Left forelimb (tissue), 1 donor: Measurements from ENCODE around the gene ADAMTS9.

Experiments used
- DNase-seq: peaks from one replicate; pipeline ENCODE4 v3.0.0-alpha.2; 2018; ENCODE audit warnings: low spot score

ADAMTS9 gene

GRCh38 chr3:64654013-64654412, 33.8 kb downstream of the ADAMTS9 start:
- no peak for DNase-seq

- DNase-seq, result no peak
Measured at GRCh38 chr3:64653101-64653500, 34.7 kb downstream of the ADAMTS9 start.

GRCh38 chr3:64651741-64652241, 36.0 kb downstream of the ADAMTS9 start:
- DNase-seq, result no peak

DNA sequence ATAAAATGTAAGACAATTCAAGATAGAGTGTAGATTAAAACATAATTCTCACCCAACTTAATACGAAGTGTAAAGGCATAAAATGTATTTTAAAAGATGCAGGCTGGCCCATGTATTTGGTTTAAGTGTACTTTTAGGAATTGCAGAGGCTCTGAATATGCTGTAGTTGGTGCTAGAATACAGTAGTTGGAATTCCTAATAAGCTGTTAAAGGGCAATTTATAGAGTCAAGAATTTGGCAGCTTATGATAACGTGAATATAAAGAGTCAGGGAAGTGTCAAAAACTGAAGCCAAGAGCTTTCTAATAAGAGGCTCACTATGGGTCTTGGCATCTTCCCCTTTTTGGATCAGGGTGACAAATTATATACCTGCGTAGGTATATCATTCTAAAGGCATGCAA, 36.5 kb downstream of the ADAMTS9 start:
- DNase-seq, result no peak

GRCh38 chr3:64650715-64651114, 37.1 kb downstream of the ADAMTS9 start:
- DNase-seq, result no peak

DNA sequence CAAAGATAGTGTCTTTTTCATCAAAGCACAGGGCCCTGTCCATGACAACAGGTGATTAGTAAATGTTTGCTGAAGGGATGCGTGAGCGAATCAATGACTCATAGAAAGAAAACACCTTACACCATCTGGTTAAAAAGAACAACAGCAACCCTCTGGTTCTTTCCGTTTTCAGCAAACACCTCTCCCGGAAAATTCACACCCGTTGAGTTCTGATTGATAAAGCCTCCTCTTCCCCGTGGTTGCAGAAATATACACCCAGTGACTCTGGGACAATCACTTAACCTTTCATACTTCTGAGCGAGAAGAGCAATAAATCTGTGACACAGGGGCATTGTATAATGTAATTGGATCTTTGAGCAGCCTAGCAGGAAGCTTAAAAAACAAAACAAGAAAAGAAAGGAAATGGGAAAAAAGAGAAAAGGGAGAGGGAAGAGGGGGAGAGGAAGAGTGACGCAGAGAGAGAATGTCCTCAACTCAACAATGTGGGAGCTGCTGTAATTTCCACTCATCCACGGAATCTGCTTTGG, 37.6 kb downstream of the ADAMTS9 start:
- DNase-seq, result no peak

GRCh38 chr3:64648927-64649906, 38.6 kb downstream of the ADAMTS9 start:
- DNase-seq, result no peak

DNA sequence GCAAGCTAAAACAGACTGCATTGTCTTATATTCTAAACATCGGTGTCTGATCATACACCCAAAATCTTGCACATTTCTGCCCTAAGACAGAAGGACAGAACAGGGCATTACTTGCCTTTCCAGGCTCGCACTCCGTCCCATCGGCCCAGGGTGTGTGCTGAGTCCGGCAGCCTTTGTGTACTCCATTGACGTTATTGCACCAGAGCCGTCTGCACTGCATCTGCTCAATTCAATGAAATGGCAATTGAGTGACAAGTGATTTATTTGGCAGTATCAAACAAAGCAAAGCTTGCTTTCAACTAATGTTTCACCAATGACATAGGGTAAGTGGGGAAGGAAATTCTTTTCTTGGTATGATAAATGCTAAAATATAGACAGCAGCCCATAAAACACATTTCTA, 40.0 kb downstream of the ADAMTS9 start:
- DNase-seq, result no peak

DNA sequence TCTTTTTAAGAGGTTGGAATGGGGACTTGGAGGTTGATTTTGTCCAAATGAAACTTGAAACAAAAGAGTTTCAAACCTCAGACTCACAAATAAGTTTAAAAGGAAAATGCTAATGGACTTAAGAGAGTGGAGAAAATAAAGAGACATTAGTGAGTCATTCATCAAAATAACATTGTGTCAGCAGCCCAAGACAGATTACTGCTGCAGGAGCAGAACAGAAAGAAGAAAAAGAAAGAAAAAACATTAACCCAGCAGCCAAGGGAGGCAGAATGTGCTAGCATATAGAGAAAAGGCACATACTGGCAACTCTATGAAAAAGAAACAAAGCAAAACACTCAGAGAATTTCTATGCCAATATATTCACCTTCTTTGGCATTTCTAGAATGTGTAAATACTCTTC, 42.6 kb downstream of the ADAMTS9 start:
- DNase-seq, result no peak

DNA sequence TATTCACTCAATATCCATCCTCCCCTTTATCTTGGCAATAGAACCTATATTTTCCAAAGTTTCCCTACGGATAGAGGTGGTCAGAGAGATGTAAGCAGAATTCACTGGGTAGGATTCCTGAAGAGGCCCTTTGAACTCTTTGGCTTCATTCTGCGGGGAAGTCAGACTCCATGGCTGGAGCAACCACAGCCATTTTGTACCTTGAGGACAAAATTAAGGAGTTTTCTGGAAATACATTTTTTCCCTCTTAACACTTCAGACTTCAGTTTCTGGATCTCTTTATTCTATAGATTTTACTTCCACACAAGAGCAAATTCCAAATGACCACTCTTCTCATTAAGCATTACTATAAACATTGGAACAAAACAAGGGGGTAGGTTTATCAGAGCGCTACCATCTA, 43.3 kb downstream of the ADAMTS9 start:
- no peak for DNase-seq

GRCh38 chr3:64642327-64643151, 45.3 kb downstream of the ADAMTS9 start:
- no peak for DNase-seq

DNA sequence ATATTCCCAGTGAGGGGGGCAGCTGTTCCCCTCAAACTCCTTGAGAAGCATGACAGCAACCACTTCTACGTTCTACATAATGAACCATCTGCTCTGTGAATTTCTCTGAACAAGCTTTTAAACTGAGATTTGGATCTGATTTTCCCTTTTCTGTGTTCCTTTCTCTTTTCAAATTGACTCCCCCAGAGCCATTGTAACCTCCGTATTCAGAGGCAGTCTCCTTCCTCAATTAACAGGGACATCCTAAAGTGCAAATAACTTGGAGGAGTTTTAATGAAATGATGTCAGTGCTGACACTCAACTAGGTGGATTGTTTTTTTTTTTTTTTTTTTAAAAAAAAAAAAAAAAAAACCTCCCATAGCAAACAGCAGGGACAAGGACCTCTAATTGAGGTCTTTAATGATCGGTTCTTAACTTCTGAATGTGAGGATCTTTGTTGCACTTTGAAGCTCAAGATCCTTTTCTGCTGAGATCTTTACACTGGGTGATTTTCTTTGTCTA, 48.8 kb downstream of the ADAMTS9 start:
- DNase-seq, result no peak

DNA sequence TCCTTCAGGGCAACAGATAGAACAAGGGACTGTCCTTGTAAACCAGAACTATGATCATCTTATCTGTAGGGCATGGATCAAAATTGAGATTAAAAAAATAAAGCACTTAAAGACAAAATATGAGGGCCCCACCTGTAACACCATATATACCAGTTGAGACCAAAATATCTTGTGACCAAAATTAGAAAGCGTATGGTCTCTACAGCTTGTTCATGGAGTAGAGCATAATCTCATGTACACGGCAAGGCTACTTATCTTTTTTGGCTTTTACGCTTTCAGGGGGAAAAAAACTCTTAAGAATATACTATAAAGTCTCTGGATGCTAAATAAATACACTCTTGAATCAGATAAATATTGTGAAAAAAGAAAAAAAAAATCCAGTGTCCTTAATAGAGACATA, 49.3 kb downstream of the ADAMTS9 start:
- no peak for DNase-seq

GRCh38 chr3:64634417-64634816, 53.4 kb downstream of the ADAMTS9 start:
- no peak for DNase-seq

GRCh38 chr3:64631951-64632350, 55.8 kb downstream of the ADAMTS9 start:
- DNase-seq, result no peak

- no peak for DNase-seq
Measured at GRCh38 chr3:64627471-64628321, 60.1 kb downstream of the ADAMTS9 start.

GRCh38 chr3:64627042-64627441, 60.8 kb downstream of the ADAMTS9 start:
- no peak for DNase-seq

GRCh38 chr3:64625381-64625780, 62.4 kb downstream of the ADAMTS9 start:
- no peak for DNase-seq

GRCh38 chr3:64623125-64623524, 64.7 kb downstream of the ADAMTS9 start:
- DNase-seq, result no peak

GRCh38 chr3:64621726-64622395, 65.9 kb downstream of the ADAMTS9 start:
- no peak for DNase-seq

GRCh38 chr3:64621275-64621674, 66.5 kb downstream of the ADAMTS9 start:
- DNase-seq, result no peak
